Tibial nerve (tissue), 4 donors: Measurements from ENCODE around the gene MYH3.

ENCODE experiments used
- CTCF ChIP-seq, 5 experiments: fragments of 200-600 bp in 3 of 5; fragments of 450-650 bp in 2 of 5; sonication (generic) in 3 of 5; IDR thresholded peaks; one replicate each; pipeline ENCODE4 v1.5.1; 2016 to 2019; ENCODE audit warnings: antibody characterized with exemption in 5 of 5, mild to moderate bottlenecking in 3 of 5, moderate library complexity in 2 of 5
- EP300 ChIP-seq, 2 donors: sonication (generic); formaldehyde crosslinking; IDR thresholded peaks; one replicate each; pipeline ENCODE4 v1.6.1; 2017; ENCODE audit warnings: antibody characterized with exemption in 2 of 2, mild to moderate bottlenecking in 1 of 2
- POLR2A ChIP-seq, 2 donors: fragments of 450-650 bp; IDR thresholded peaks; one replicate each; pipeline ENCODE4 v1.6.1; 2017; ENCODE audit warnings: antibody characterized with exemption in 2 of 2, mild to moderate bottlenecking in 2 of 2, moderate library complexity in 2 of 2

DNA sequence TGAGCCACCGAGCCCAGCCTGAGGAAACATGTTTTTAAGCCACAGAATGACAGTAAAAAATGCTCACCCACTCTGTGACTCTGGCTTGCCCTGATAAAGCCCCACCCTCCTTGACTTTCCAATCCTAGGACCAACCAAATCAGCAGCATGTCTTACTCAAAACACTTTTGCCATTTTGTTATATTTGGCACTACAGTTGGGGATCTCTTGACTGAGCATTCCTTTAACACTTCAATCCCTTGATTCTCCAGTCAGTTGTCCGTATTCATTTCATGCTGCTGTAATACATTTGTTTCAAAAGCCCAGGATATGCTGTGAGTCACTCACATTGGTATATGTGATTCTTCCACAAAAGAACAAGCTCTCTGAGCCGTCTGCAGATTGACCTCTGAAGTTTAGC is 8.2 kb downstream of the MYH3 start:
- no peak for TF ChIP-seq CTCF (IDR thresholded peaks at IDR 0.05)
- TF ChIP-seq POLR2A (IDR thresholded peaks at IDR 0.05), result no peak
- no peak for TF ChIP-seq EP300 (IDR thresholded peaks at IDR 0.05)
